GM12878 (cell line): ENCODE measurements around the gene SDC1. TPM values are rescaled to one million over a fixed set of nuclear protein-coding genes. Genes with fewer than 3 reads are reported as not detected.

ENCODE experiments used
- BMI1 ChIP-seq: fragments of 450-650 bp; IDR thresholded peaks from 2 replicates; pipeline ENCODE4 v1.6.1; 2016; ENCODE audit warnings: mild to moderate bottlenecking, moderate library complexity, borderline replicate concordance
- CEBPB ChIP-seq, 2 experiments: fragments of 150-350 bp in 1 of 2; IDR thresholded peaks; 2 replicates each; pipeline ENCODE4 v1.6.1; 2012 to 2014; ENCODE audit warnings: low read depth in 2 of 2, low read length in 2 of 2, borderline replicate concordance in 1 of 2, inconsistent platforms in 1 of 2
- CREB1 ChIP-seq: IDR thresholded peaks from 2 replicates; pipeline ENCODE4 v1.6.1; 2012; ENCODE audit warnings: low read depth, mild to moderate bottlenecking, inconsistent platforms
- CREM ChIP-seq: IDR thresholded peaks from 2 replicates; pipeline ENCODE4 v1.6.1; 2014; ENCODE audit warnings: antibody characterized with exemption, low read depth
- DPF2 ChIP-seq: fragments of 450-650 bp; IDR thresholded peaks from 2 replicates; pipeline ENCODE4 v1.6.1; 2017; ENCODE audit warnings: mild to moderate bottlenecking
- ELK1 ChIP-seq: IDR thresholded peaks from 2 replicates; pipeline ENCODE4 v1.6.1; 2012; ENCODE audit warnings: low read depth, low read length, improper control_type of control experiment
- ETV6 ChIP-seq, 2 experiments: fragments of 450-650 bp in 1 of 2; IDR thresholded peaks in 1 of 2; conservative IDR thresholded peaks in 1 of 2; 2 replicates each; pipeline ENCODE4 v1.6.1; 2014; ENCODE audit warnings: antibody characterized with exemption in 1 of 2, borderline replicate concordance in 1 of 2, low read depth in 1 of 2, mild to moderate bottlenecking in 1 of 2, moderate library complexity in 1 of 2
- FOXK2 ChIP-seq: fragments of 450-650 bp; IDR thresholded peaks from 2 replicates; pipeline ENCODE4 v1.6.1; 2017; ENCODE audit warnings: mild to moderate bottlenecking, moderate library complexity
- GATAD2B ChIP-seq: fragments of 450-650 bp; conservative IDR thresholded peaks from 2 replicates; pipeline ENCODE4 v1.6.1; 2017; ENCODE audit warnings: low read depth, mild to moderate bottlenecking, moderate library complexity
- HDAC2 ChIP-seq: fragments of 200-600 bp; sonication (generic); IDR thresholded peaks from 2 replicates; pipeline ENCODE4 v1.6.1; 2017
- IKZF2 ChIP-seq, 2 experiments: fragments of 450-650 bp; IDR thresholded peaks; 2 replicates each; pipeline ENCODE4 v1.6.1; 2017; ENCODE audit warnings: mild to moderate bottlenecking in 2 of 2, moderate library complexity in 2 of 2
- MTA3 ChIP-seq: IDR thresholded peaks from 2 replicates; pipeline ENCODE4 v1.6.1; 2012; ENCODE audit warnings: low read length, inconsistent platforms, borderline replicate concordance
- NBN ChIP-seq: fragments of 450-650 bp; IDR thresholded peaks from 2 replicates; pipeline ENCODE4 v1.6.1; 2016
- PKNOX1 ChIP-seq: fragments of 450-650 bp; IDR thresholded peaks from 2 replicates; pipeline ENCODE4 v1.6.1; 2016; ENCODE audit warnings: mild to moderate bottlenecking
- RAD51 ChIP-seq: fragments of 450-650 bp; IDR thresholded peaks from 2 replicates; pipeline ENCODE4 v1.6.1; 2016; ENCODE audit warnings: moderate library complexity, mild to moderate bottlenecking, inconsistent platforms
- RUNX3 ChIP-seq: IDR thresholded peaks from 2 replicates; pipeline ENCODE4 v1.6.1; 2012; ENCODE audit warnings: low read length, inconsistent platforms
- STAT1 ChIP-seq: fragments of 450-650 bp; conservative IDR thresholded peaks from 2 replicates; pipeline ENCODE4 v1.6.1; 2014; ENCODE audit warnings: antibody characterized with exemption, mild to moderate bottlenecking
- TAF1 ChIP-seq: IDR thresholded peaks from 2 replicates; pipeline ENCODE4 v1.6.1; 2011; ENCODE audit warnings: mild to moderate bottlenecking, low read depth, low read length, borderline replicate concordance
- ZNF384 ChIP-seq: IDR thresholded peaks from 2 replicates; pipeline ENCODE4 v1.6.1; 2012; ENCODE audit warnings: low read depth, mild to moderate bottlenecking, low read length, improper control_type of control experiment, borderline replicate concordance
- polyA plus RNA-seq, 11 experiments: library from polyadenylated mRNA; depleted of rRNA in 4 of 11; unstranded in 6 of 11; stranded (reverse) in 5 of 11; fragments of >200 nt; fragmentation: Nextera tagmentation in 4 of 11; fragmentation: Illumina TruSeq in 1 of 11; extraction: Ambion mirVana in 4 of 11; extraction: Trizol in 1 of 11; gene quantifications; 1 replicate in 1 of 11; 2 replicates in 10 of 11; pipeline versions ENCODE4 v1.2.1 to v1.2.3, GENCODE V29; 2011 to 2016; ENCODE audit warnings: inconsistent platforms in 2 of 11, missing spikeins in 2 of 11, low read depth in 1 of 11
- total RNA-seq, 4 experiments: library from RNA; depleted of rRNA in 3 of 4; stranded (reverse); fragments of >200 nt in 3 of 4; fragmentation: Illumina TruSeq in 1 of 4; extraction: Trizol in 1 of 4; gene quantifications; 2 replicates each; pipeline versions ENCODE4 v1.2.1 to v1.2.3, GENCODE V29; 2013 to 2021
- TF ChIP-seq, protein P1 (sequence below): IDR thresholded peaks from 2 replicates; pipeline ENCODE4 v1.6.1; 2012; ENCODE audit warnings: mild to moderate bottlenecking, low read depth, low read length
- TF ChIP-seq, protein P2 (sequence below): fragments of 450-650 bp; IDR thresholded peaks from 2 replicates; pipeline ENCODE4 v1.6.1; 2016; ENCODE audit warnings: mild to moderate bottlenecking, moderate library complexity, borderline replicate concordance

Gene SDC1
- total and polyA plus RNA-seq, 10 of the 15 experiments (the other 5 are each of a cell fraction or from before 2014, with no cell fraction given), result 0.85 to 36.8 (median 23.7) TPM

- TF ChIP-seq TAF1 (no peak), FOXK2 (no peak), RAD51 (no peak), PKNOX1 (peak; percentile 10; the same call in 1 of the 2 replicates), HDAC2 (no peak), STAT1 (no peak), ELK1 (no peak), GATAD2B (peak; percentile 54; the same call in 1 of the 2 replicates), ETV6 (conservative IDR thresholded peaks at IDR 0.05 in 1 of 2, IDR thresholded peaks at IDR 0.05 in 1 of 2; ENCODE audit: borderline replicate concordance in 1 of 2, low read depth in 1 of 2) (0 out of 4 replicates have a peak, but pooled peaks of 1 of the 2 experiments have one; percentile 14), DPF2 (peak; percentile 67), RUNX3 (peak; percentile 67), NBN (peak; percentile 41; the same call in 1 of the 2 replicates), CEBPB (IDR thresholded peaks at IDR 0.05; ENCODE audit: borderline replicate concordance in 1 of 2, low read depth in 2 of 2, low read length in 2 of 2) (0 out of 4 replicates have a peak, but pooled peaks of 1 of the 2 experiments have one; percentile 29), CREB1 (peak; percentile 64), BMI1 (no peak), CREM (peak; percentile 50; the same call in 1 of the 2 replicates), MTA3 (peak; percentile 82; the same call in 1 of the 2 replicates), IKZF2 (IDR thresholded peaks at IDR 0.05) (peak; percentile 68 to 70; a peak in 3 of 4 replicates), ZNF384 (peak; percentile 91)
- TF ChIP-seq, protein P1, sequence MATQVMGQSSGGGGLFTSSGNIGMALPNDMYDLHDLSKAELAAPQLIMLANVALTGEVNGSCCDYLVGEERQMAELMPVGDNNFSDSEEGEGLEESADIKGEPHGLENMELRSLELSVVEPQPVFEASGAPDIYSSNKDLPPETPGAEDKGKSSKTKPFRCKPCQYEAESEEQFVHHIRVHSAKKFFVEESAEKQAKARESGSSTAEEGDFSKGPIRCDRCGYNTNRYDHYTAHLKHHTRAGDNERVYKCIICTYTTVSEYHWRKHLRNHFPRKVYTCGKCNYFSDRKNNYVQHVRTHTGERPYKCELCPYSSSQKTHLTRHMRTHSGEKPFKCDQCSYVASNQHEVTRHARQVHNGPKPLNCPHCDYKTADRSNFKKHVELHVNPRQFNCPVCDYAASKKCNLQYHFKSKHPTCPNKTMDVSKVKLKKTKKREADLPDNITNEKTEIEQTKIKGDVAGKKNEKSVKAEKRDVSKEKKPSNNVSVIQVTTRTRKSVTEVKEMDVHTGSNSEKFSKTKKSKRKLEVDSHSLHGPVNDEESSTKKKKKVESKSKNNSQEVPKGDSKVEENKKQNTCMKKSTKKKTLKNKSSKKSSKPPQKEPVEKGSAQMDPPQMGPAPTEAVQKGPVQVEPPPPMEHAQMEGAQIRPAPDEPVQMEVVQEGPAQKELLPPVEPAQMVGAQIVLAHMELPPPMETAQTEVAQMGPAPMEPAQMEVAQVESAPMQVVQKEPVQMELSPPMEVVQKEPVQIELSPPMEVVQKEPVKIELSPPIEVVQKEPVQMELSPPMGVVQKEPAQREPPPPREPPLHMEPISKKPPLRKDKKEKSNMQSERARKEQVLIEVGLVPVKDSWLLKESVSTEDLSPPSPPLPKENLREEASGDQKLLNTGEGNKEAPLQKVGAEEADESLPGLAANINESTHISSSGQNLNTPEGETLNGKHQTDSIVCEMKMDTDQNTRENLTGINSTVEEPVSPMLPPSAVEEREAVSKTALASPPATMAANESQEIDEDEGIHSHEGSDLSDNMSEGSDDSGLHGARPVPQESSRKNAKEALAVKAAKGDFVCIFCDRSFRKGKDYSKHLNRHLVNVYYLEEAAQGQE, result no peak
- TF ChIP-seq, protein P2, sequence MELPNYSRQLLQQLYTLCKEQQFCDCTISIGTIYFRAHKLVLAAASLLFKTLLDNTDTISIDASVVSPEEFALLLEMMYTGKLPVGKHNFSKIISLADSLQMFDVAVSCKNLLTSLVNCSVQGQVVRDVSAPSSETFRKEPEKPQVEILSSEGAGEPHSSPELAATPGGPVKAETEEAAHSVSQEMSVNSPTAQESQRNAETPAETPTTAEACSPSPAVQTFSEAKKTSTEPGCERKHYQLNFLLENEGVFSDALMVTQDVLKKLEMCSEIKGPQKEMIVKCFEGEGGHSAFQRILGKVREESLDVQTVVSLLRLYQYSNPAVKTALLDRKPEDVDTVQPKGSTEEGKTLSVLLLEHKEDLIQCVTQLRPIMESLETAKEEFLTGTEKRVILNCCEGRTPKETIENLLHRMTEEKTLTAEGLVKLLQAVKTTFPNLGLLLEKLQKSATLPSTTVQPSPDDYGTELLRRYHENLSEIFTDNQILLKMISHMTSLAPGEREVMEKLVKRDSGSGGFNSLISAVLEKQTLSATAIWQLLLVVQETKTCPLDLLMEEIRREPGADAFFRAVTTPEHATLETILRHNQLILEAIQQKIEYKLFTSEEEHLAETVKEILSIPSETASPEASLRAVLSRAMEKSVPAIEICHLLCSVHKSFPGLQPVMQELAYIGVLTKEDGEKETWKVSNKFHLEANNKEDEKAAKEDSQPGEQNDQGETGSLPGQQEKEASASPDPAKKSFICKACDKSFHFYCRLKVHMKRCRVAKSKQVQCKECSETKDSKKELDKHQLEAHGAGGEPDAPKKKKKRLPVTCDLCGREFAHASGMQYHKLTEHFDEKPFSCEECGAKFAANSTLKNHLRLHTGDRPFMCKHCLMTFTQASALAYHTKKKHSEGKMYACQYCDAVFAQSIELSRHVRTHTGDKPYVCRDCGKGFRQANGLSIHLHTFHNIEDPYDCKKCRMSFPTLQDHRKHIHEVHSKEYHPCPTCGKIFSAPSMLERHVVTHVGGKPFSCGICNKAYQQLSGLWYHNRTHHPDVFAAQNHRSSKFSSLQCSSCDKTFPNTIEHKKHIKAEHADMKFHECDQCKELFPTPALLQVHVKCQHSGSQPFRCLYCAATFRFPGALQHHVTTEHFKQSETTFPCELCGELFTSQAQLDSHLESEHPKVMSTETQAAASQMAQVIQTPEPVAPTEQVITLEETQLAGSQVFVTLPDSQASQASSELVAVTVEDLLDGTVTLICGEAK, result no peak
These were observed 73.9 kb downstream of the SDC1 start (continued) for GRCh38 chr2:20150806-20151571.
